COLO668 (cell line): ENCODE data around the gene CCRL2.
A peak's percentile ranks its signal among the peaks of the same experiment; 100 is the strongest.
"Not testable (repeated sequence)": the region's sequence is repeated elsewhere in the genome, so short reads cannot be mapped to it uniquely, and the experiment has no call there.

Experiments used
- DNase-seq: peaks from one replicate; lab custom pipeline; 2025; ENCODE audit not compliant: unreplicated experiment; lab: John Stamatoyannopoulos, UW

The CCRL2 gene

DNA sequence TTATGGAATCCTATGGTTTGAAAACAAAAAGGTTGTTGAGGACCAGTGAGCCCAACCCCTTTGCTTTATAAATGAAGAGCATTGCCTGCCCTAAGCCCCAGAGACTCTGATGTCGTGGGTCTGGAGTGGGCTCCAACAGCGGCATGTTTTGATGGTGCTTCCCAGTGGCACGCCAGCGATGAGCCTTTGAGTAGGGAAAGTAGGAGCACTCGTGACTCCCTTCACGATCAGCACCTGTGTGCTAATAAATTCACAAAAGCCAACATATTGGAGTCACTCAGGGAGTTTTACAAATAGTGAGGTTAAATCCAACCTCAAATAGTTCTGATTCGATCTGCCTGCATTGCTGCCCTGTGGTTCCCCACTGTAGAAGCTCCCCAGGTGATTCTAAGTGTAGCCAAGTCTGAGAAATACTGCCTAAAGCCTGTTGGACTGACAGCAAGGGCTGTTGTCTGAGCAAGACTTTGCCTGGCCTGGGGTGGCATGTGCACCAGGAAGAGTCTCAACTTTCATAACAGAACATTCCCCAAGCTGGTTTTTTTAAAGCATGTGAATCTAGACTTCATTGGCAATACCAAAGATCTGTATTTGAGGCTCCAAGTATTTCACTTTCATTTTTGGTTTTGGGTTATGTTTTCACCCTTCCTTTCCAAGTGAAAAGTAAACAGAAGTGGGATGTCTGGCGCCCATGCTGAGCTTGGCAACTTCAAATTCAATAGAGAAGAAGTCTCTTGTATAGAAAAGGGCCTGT is 26.4 kb upstream of the CCRL2 start:
- no peak for DNase-seq

DNA sequence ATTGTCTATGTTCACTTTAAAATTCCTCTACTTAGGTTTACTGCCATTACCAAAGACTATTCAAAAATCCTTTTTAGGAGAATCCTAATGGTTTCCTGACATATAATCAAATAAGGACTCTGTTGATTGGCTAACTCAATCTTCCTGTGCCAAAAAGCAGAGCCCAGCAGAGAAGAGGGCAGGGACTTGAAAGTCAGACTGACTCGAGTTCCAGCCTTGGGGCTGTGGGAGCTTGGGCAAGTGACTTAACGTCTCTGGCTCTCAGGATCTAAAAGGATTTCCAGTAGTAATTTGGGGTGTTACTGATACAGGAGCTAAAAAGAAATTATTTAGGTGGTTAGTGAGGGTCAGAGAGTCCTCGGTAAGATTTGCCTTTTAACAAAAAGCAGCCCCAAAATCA is 25.4 kb upstream of the CCRL2 start:
- DNase-seq, result no peak

DNA sequence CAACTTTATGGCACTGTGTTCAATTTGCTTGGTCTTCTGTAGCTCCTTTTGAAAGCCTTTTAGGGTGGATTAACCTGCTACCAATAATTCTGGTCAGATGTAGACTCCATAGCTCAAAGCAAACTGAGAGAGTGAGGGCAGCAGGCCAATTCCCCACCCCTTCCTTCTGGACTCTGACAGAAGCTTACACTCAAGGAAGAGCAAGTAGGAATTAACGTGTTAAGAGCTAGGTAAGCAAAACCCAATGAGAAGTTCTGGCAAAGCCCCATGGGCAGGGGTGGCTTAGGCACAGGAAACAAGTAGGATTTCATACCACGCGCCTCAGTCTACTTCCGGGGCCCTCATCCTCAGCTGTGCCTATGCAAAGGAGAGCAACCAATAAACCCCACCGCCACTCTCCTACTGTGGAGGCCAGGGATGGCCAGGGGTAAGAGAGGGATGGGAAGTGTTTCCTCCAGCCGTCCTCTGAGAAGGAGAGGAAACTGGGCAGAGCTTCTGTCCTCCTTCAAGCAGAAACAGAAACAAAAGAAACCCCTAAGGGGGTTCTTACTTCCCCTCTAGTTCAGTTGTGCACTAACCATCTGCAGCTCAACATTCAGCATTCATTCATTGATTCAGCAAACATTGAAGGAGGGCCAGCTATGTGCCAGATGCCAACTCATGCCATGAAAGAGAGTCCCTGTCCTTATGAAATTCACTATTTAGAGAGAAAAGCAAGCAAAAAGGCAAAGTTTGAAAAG is 23.7 kb upstream of the CCRL2 start:
- DNase-seq, result no peak

DNA sequence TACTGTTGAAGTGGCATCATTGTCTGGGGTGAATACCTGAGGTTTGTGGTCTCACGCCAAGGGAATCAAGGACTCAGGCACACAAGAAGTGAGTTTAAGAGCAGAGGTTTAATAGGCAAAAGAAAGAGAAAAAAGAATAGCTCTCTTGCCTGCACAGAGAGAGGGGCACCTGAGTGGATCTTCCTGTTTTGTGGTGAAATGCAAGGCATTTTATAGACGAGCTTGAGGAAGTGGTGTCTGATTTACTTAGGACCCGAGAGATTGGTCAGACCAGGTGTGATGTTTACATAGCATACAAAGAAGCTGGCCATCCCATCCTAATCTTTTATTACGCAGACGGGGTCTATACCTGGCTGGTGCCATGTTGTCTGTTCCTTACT is 23.1 kb upstream of the CCRL2 start:
- no peak for DNase-seq

DNA sequence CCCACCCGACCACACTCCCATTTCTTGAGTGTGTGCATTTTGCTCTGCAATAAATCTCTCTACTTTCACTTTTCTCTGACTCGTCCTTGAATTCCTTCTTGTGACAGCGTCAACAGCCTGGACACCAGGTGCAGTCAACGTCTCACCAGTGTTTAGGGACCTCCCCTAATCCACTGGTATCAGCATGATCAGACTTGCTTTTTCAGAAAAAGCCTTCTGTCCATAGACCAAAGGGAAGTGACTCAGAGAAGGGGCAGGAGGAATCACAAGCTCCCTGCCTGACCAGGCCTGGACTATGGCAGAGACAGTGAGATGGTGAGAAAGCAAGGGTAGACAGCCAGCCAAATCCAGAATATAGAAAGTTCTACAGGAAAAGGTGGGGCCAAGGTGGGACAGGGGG is 20.9 kb upstream of the CCRL2 start:
- DNase-seq, result no peak

DNA sequence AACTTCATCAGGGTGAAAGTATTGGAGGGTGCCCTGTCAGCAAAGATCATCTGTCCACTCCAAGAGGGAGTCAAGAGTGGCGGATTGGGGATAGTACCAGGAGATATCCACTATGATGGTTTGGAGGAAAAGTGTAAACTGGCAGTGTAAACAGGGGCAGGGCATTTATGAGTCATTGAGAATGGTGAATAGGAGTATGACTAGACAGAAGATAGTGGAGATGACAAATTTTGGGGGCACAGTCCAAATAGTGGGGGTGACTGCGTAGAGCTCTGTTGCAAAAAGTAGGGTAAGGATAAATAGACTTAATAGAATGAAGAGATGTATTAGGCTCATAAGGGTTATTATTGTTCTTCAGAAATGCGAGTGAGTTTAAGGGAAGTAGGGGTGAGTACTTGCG is 18.2 kb upstream of the CCRL2 start:
- not testable (repeated sequence) for DNase-seq

DNA sequence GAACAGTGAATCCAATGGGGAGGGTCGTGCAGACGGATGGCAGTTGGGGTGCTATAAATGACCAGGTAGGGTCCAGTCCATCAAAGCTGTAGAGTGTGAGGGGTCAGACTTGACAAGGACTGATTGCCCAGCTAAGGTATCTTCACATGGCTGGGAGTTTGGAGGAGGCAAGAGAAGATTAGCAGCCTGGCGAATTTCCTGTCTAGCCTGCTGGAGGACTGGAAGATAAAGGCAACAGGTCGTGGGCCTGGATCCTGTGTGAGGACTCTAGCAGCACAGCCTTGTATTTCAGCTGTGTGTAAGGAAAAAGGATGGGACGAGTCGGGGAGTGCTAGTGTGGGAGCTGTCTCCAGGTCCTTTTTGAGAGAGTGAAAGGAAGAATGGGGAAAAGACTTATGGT is 17.8 kb upstream of the CCRL2 start:
- DNase-seq, result no peak

DNA sequence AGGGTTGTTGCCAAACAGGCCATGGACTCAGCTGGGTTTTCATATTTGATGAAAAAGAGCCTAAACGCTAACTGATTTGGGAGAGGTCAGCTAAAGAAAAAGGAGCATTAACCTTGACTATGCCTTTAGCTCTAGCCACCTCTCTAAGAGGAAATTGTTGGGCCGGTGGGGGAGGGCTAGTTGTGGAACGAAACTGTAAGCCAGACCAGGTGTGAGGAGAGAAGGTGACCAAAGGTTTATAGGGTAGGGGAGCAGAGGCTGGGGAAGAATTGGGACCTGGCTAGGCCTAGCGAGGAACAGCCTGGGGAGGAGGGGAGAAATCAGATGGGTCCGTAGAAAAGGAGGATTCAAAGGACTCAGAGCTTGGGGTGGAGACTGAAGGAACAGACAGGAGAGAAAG is 15.5 kb upstream of the CCRL2 start:
- not testable (repeated sequence) for DNase-seq

DNA sequence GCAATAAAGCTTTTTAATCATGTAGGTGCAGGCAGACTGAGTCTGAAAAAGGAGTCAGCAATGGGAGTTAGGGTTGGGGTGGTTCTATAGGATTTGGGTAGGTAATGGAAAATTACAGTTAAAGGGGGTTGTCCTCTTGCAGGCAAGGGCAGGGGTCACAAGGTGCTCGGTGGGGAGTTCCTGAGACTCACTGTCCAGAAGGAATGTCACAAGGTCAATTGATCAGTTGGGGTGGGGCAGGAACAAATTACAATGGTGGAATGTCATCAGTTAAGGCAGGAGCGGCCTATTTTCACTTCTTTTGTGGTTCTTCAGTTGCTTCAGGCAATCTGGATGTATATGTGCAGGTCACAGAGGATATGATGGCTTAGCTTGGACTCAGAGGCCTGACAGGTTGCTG is 14.0 kb upstream of the CCRL2 start:
- DNase-seq, result no peak

DNA sequence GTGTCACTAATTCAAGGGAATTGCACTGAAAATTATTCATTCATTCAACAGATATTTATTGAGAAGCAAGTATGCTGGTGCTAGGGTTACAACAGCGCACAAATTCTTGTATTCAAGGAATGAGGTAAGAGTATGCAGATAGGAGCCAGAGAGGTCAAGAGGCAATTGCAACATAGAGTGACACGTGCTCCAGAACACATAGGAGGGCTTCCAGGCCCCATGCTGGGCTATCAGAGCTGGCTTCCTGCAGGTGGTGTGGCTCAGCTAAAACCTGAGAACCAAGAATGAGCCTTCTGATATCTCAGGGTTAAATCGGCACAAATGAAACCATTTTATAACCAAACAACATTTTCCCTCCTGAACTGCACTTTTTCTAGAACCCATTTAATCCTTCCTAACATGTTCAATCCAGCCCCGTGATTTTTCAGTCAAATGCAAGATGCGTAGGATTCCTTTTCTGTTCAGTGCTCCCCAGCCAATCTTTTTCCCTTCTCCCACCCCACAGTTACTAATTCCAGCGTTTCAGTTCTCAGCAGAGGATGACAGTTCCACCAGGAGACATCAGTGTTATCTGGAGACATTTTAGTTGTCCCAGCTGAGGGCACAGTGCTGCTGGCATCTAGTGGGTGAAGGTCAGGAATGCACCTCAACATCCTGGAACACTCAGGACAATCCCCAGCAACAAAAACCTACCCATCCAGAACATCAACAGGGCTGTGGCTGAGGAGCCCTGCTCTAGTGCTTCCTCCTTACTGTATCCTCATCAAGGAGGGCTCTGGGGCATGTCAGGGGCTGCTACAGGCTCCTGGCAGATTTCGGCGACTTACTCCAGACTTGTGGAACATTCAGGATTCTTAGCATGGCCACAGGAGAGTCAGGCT is 13.3 kb upstream of the CCRL2 start:
- DNase-seq, result peak; percentile 2

DNA sequence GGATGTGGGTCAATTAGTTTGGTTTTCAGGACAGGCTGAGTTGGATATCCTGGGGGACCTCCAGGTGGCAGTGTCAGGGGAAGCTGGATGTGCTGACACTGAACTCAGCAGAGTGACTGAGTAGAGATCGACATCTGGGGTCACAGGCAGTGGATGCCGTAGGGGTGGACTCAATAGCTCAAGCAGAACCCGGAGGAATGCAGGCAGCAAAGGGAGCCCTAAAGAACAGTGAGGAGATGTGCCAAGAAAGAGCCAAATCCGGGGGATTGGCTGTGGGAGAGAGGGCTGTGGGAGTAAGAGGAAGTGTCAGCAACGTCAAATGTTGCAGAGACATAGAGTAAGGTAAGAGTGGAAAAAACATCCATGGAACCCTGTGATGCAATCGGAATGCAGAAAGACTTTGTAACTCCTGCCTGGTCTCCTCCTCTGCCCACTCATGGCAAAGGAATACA is 11.8 kb upstream of the CCRL2 start:
- no peak for DNase-seq

DNA sequence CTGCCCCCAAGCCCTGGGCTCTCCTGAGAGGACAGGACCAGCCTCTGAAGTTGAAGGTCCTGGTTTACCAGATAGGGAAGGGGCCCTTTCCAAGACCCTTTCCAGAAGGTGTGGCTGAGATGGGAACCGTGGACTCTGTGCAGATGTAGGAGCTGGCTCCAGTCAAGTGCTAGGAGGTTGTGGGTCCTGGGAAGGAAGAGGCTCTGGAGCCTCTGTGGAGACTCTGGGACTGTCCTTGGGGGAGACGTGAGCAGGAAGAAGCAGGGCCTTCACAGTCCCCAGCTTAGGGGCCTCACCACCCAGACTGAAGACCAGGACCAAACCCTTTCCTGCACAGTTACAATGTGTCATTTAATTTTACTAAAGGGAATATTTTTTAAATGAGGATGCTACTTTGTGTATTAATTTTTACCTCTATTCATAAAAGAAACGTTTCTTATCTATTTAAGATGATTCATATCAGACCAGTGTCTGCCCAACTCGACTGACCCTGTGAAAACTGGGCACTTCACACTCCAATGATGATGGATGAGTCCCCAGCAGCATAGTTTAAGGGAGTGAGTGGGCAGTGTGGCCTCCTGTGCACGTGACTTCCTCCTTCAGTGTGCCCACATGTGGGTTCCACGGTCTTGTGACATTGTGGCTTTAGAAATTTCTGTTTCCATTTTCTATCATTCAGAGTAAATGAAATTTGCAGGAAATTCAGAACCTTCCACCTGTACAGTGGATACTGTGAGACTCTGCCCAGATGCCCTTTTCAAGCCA is 11.1 kb upstream of the CCRL2 start:
- DNase-seq, result no peak

DNA sequence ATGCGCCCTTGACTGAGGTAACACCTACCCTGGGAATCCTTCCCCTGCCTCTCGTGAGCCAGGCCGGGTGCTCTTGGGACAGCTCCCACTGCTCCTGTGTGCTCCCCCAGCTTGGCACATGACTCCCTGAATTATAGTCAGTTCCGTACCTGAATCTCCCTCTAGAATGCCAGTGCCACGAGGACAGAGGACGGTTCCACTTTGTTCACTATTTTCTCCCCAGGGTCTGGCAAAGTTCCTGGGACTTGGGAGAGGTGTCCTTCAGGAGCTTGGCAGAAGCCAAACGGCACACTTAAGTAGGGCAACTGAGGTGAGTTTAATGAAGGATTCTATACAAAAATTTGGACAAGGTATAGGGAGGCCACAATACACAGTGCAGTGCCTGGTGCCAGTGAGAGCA is 9.9 kb upstream of the CCRL2 start:
- no peak for DNase-seq

DNA sequence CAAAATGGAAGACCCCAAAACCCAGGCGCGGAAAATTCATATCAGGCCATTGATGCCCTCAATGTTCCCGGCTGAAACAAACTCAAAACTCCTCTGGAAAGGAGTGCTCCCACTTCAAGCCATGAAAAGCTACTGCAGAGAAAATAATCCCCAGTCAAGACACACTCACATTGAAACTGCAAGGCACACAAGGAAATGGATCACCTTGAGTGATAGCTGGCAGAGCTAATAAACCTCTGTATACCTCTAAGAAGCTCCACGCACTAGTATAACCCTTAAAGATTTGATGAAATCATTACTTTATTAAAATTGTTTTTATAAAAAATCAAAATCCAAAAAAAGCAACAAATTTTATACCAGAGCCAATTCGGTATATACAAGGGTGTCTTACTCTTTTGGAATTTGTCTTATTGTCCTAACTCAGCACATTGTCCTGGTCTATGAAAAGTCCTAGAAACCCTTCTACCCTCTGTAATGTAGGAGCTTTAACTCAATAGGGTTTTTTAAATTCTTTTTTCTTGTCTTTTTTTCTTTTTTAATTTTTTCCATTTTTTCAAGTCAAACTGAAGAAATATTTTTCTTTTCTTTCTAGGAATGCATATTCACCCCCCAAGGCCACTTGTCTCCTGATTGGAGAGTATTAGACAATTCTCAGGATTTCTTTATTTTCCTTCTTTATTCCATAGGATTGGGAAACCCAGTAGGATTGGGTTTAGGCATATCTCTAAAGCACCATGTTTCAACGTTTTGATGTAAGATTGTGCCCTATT is 8.7 kb upstream of the CCRL2 start:
- DNase-seq, result no peak

DNA sequence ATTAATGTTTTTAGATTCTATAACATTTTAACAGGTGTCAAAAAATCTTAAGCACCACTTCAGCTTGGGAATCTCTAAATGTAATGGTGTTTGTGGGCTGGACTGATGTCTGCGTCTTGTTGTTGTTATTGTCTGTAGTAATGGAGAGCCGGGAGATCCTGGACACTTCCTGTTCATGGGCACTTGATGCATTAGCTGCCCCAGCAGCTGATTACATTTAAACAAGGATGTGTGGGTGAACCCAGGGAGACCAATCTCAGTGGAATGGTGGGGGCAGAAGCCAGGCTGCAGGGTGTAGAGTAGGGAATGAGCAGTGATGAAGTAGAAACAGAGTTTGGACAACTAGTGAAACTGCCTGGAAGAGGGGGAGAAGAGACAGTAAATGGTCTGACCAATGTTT is 8.0 kb upstream of the CCRL2 start:
- no peak for DNase-seq

DNA sequence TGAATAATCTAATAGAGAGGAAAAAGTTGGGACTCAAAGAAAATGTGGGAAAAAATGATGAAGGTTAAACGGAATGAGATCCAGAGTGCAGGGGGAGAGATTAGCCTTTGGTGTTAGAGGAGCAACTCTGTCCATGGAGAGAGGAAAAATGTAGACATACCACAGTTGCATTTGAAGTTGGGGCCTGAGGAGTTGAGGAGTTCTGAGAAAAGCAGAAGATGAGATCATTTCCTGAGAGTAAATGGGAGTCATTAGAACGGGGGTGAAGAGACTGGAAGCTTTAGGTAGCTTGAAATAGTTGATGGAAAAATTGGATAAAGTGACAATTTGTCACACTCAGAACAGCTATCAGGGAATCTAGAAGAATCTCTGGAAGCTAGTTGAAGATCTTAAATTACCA is 7.5 kb upstream of the CCRL2 start:
- no peak for DNase-seq

DNA sequence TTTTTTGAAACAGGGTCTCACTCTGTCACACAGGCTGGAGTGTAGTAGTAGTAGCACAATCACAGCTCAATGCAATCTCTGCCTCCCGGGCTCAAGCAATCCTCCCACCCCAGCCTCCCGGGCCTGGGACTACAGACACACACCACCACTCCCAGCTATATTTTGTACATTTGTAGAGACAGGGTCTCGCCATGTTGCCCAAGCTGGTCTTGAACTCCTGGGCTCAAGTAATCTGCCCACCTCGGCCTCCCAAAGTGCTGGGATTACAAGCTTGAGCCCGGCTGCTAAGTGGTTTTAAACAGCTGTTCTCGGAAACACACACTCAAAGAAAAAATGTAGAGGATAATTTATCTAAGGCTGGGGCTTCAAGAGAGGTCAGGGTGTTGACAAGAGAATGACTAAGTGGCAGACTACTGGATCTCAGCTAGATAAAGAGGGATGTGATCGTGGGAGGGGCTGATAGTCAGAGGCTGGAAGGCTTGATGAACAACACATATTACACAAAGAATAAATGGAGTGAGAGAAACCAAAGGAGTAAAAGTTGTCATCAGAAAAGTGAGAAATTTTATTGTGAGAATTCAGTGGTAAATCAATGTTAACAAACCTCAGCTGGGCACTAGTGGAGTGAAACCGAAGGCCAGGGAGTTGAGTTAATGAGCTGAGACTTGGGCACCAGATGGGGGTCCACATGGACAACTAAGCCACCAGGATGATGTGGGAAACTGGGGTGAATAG is 6.9 kb upstream of the CCRL2 start:
- no peak for DNase-seq

DNA sequence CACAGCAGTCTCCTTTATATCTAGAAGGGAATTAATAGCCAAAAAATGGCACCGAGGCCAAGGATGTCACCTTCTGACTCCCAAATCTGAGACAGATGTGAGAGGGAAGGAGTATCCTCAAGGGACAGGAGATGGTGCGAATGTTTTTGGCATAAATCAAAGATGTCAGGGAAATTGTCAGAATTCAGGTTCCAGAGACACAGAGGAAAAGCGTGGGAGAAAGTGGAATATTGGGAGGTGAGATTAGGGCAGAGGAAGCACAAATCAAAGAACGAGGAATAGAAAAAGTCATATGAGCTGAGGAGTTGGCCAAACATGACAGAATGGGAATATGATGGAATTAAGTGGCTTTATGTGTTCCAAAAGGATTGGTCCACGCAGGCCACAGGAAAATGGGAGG is 6.2 kb upstream of the CCRL2 start:
- DNase-seq, result no peak

DNA sequence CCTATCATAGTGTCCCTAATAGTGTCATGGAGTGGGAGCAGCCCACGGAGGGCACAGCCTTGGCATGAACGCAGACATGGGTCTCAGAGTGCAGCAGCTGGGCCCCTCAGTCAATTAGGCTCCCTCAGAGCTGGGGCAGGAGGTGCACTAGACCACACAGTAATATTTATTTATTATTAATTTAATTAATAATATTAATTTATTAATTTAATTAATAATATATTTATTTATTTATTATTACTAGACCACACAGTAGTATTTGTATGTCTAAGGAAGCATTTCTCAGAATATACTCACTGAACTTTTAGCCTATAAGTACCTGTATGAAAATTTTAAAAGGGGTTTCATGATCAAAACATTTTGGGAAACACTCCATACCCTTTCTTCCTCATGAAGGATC is 5.5 kb upstream of the CCRL2 start:
- no peak for DNase-seq

DNA sequence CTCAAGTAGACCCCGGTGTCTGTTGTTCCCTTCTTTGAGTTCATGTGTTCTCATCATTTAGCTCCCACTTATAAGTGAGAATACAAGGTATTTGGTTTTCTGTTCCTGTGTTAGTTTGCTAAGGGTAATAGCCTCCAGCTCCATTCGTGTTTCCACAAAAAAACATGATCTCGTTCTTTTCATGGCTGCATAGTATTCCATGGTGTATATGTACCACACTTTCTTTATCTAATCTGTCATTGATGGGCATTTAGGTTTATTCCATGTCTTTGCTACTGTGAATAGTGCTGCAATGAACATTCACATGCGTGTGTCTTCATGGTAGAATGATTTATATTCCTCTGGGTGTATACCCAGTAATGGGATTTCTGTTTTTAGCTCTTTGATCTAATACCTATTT is 4.2 kb upstream of the CCRL2 start:
- not testable (repeated sequence) for DNase-seq
